GM12892 (cell line): ENCODE measurements around the gene NCAN.

ENCODE experiments used
- POLR2A ChIP-seq: IDR thresholded peaks from 2 replicates; pipeline ENCODE4 v1.6.1; 2011; ENCODE audit warnings: low read depth, low read length, control low read depth
- POLR2AphosphoS5 ChIP-seq: IDR thresholded peaks from 2 replicates; pipeline ENCODE4 v1.6.1; 2011; ENCODE audit warnings: low read depth, low read length, control low read depth
- TAF1 ChIP-seq: IDR thresholded peaks from 2 replicates; pipeline ENCODE4 v1.6.1; 2011; ENCODE audit warnings: low read depth, mild to moderate bottlenecking, control low read depth, low read length, borderline replicate concordance

- TF ChIP-seq POLR2A (no peak), TAF1 (no peak), POLR2AphosphoS5 (no peak)
Observed at GRCh38 chr19:19176950-19177349, 34.8 kb upstream of the NCAN start.
